GM12892 (cell line): Measurements from ENCODE around the gene APH1B.

Experiments
- POLR2A ChIP-seq: IDR thresholded peaks from 2 replicates; pipeline ENCODE4 v1.6.1; 2011; ENCODE audit warnings: low read depth, low read length, control low read depth
- POLR2AphosphoS5 ChIP-seq: IDR thresholded peaks from 2 replicates; pipeline ENCODE4 v1.6.1; 2011; ENCODE audit warnings: low read depth, low read length, control low read depth
- TAF1 ChIP-seq: IDR thresholded peaks from 2 replicates; pipeline ENCODE4 v1.6.1; 2011; ENCODE audit warnings: low read depth, mild to moderate bottlenecking, control low read depth, low read length, borderline replicate concordance

GRCh38 chr15:63322541-63322940 is 45.1 kb downstream of the APH1B start:
- TF ChIP-seq POLR2A (no peak), POLR2AphosphoS5 (no peak), TAF1 (no peak)
